CD1c-positive myeloid dendritic cell (primary cell): ENCODE data around the gene SDC1.

Experiments used
- DNase-seq: peaks from one replicate; pipeline ENCODE4 v3.0.0-alpha.2; 2016; ENCODE audit errors: extremely low spot score

Gene SDC1

GRCh38 chr2:20169796-20170703 is 54.9 kb downstream of the SDC1 start:
- no peak for DNase-seq

- DNase-seq, result no peak
Observed at GRCh38 chr2:20168727-20169696, 55.9 kb downstream of the SDC1 start.

- DNase-seq, result no peak
Observed at GRCh38 chr2:20168048-20168726, 56.7 kb downstream of the SDC1 start.

- DNase-seq, result no peak
Observed at GRCh38 chr2:20167356-20167755, 57.6 kb downstream of the SDC1 start.

- no peak for DNase-seq
Observed at GRCh38 chr2:20165677-20166509, 59.0 kb downstream of the SDC1 start.

- DNase-seq, result no peak
Observed at GRCh38 chr2:20164734-20165478, 60.0 kb downstream of the SDC1 start.

- no peak for DNase-seq
Observed at GRCh38 chr2:20164061-20164733, 60.7 kb downstream of the SDC1 start.

- no peak for DNase-seq
Observed at GRCh38 chr2:20159411-20160070, 65.4 kb downstream of the SDC1 start.

GRCh38 chr2:20157193-20157891 is 67.6 kb downstream of the SDC1 start:
- DNase-seq, result no peak

- no peak for DNase-seq
Observed at GRCh38 chr2:20156836-20157192, 68.1 kb downstream of the SDC1 start.

GRCh38 chr2:20156076-20156759 is 68.7 kb downstream of the SDC1 start:
- no peak for DNase-seq

- no peak for DNase-seq
Observed at GRCh38 chr2:20153131-20153851, 71.6 kb downstream of the SDC1 start.

- DNase-seq, result no peak
Observed at GRCh38 chr2:20150806-20151571, 73.9 kb downstream of the SDC1 start.
